Activated T-helper 1 cell treated with anti-CD3 and anti-CD28 coated beads, Interleukin-12 subunit alpha, Interleukin-12 subunit beta, Interleukin-2, Interleukin-4 antibody, amounts not matched to agents 30 ng/mL and 10 ng/mL and 1 ng/mL, durations not matched to agents 14 hours and 24 hours and 36 hours (primary cell): ENCODE measurements around the gene ARVCF. TPM values are rescaled to one million over a fixed set of nuclear protein-coding genes. Genes with fewer than 3 reads are reported as not detected.
A peak's percentile ranks its signal among the peaks of the same experiment; 100 is the strongest.
"Not testable (repeated sequence)": the region's sequence is repeated elsewhere in the genome, so short reads cannot be mapped to it uniquely, and the experiment has no call there.

Experiments
- DNase-seq: peaks from one replicate; pipeline ENCODE4 v3.0.0; 2021; ENCODE audit warnings: low spot score
- H3K27ac Mint-ChIP-seq: one replicate; pipeline ENCODE4 v1.8.0; 2021; ENCODE audit warnings: mild to moderate bottlenecking, mixed read lengths
- H3K27me3 Mint-ChIP-seq: one replicate; pipeline ENCODE4 v1.8.0; 2022; ENCODE audit warnings: mild to moderate bottlenecking, moderate library complexity, mixed read lengths; ENCODE audit not compliant: insufficient read depth
- H3K36me3 Mint-ChIP-seq: one replicate; pipeline ENCODE4 v1.8.0; 2021; ENCODE audit warnings: low read depth, mixed read lengths
- H3K4me1 Mint-ChIP-seq: one replicate; pipeline ENCODE4 v1.8.0; 2021; ENCODE audit warnings: low read depth, mixed read lengths
- H3K4me3 Mint-ChIP-seq: one replicate; pipeline ENCODE4 v1.8.0; 2021; ENCODE audit warnings: mild to moderate bottlenecking, moderate library complexity, mixed read lengths
- H3K9me3 Mint-ChIP-seq: one replicate; pipeline ENCODE4 v1.8.0; 2021; ENCODE audit warnings: mixed read lengths
- intact Hi-C: fragments of 100-400 bp; cut with micrococcal nuclease; formaldehyde crosslinking; loops from one replicate; pipeline ENCODE4 v1.15.1; 2024
- total RNA-seq: library from RNA; stranded (reverse); gene quantifications from 2 replicates; pipeline ENCODE4 v1.2.3, GENCODE V29; 2022

The ARVCF gene
- total RNA-seq, 1 donor from 2014 or later: 2.4 TPM

GRCh38 chr22:19943082-19944026 lies 73.3 kb downstream of the ARVCF start:
- H3K27ac Mint-ChIP-seq: peak overlapping the region; percentile 93
- peak overlapping the region; percentile 98 for H3K4me3 Mint-ChIP-seq
- intact Hi-C loops: loop anchor here (5.0 kb wide), 1 partner anchor 51 kb away; no protein-coding TSS in a partner anchor
- H3K4me1 Mint-ChIP-seq: peaks cover 36% of the 10 kb centered on the region
- no peak for DNase-seq
- peaks cover 1% of the 10 kb centered on the region for H3K27me3 Mint-ChIP-seq
- peaks cover 7% of the 10 kb centered on the region for H3K36me3 Mint-ChIP-seq
- H3K9me3 Mint-ChIP-seq: no peaks in the 10 kb centered on the region

- H3K4me3 Mint-ChIP-seq: peak overlapping the region; percentile 98
- peaks cover 12% of the 10 kb centered on the region for H3K36me3 Mint-ChIP-seq
- DNase-seq: no peak
- peak overlapping the region; percentile 93 for H3K27ac Mint-ChIP-seq
- no peaks in the 10 kb centered on the region for H3K9me3 Mint-ChIP-seq
- intact Hi-C loops: loop anchor here (5.0 kb wide), 1 partner anchor 50 kb away; no protein-coding TSS in a partner anchor
- H3K27me3 Mint-ChIP-seq: peaks cover 1% of the 10 kb centered on the region
- peaks cover 32% of the 10 kb centered on the region for H3K4me1 Mint-ChIP-seq
These were observed 74.2 kb downstream of the ARVCF start for GRCh38 chr22:19942157-19943081.

- H3K27me3 Mint-ChIP-seq: peaks cover 1% of the 10 kb centered on the region
- intact Hi-C loops: loop anchor here (1.0 to 5.0 kb wide), 2 partner anchors 49 to 87 kb away; partner anchors contain the start of genes GNB1L and RTL10
- H3K4me1 Mint-ChIP-seq: peaks cover 27% of the 10 kb centered on the region
- H3K36me3 Mint-ChIP-seq: peaks cover 15% of the 10 kb centered on the region
- peaks cover 8% of the 10 kb centered on the region for H3K9me3 Mint-ChIP-seq
- peak within 1 kb of the TSS; percentile 98 for H3K4me3 Mint-ChIP-seq
- peak; percentile 67 for DNase-seq
- H3K27ac Mint-ChIP-seq: peak within 1 kb of the TSS; percentile 93
These were observed 75.1 kb downstream of the ARVCF start, which contains the start of the genes COMT and TXNRD2 for GRCh38 chr22:19941365-19942082. Gene COMT, plus strand, starts transcription at chr22:19941772. Its CDS starts 20,755 bp downstream, at chr22:19962527. Gene TXNRD2, minus strand, starts transcription at chr22:19941818. Its CDS starts 15 bp downstream, at chr22:19941803.

- Mint-ChIP-seq H3K4me3 (peak overlapping the region; percentile 98), H3K4me1 (peaks cover 27% of the 10 kb centered on the region), H3K27me3 (peaks cover 1% of the 10 kb centered on the region), H3K9me3 (peaks cover 15% of the 10 kb centered on the region), H3K27ac (peak overlapping the region; percentile 87), H3K36me3 (peaks cover 21% of the 10 kb centered on the region)
- DNase-seq: no peak
- intact Hi-C loops: loop anchor here (1.0 to 5.0 kb wide), 2 partner anchors 48 to 86 kb away; partner anchors contain the start of genes GNB1L and RTL10
These were observed 75.9 kb downstream of the ARVCF start for GRCh38 chr22:19940536-19941364.

- Mint-ChIP-seq H3K4me1 (peaks cover 17% of the 10 kb centered on the region), H3K27ac (no peak overlapping the region), H3K4me3 (no peak overlapping the region), H3K9me3 (peaks cover 21% of the 10 kb centered on the region), H3K36me3 (peaks cover 24% of the 10 kb centered on the region), H3K27me3 (peaks cover 1% of the 10 kb centered on the region)
- intact Hi-C loops: no loop called here
- no peak for DNase-seq
These were observed 78.8 kb downstream of the ARVCF start for GRCh38 chr22:19937616-19938473.

GRCh38 chr22:19936513-19936912 lies 80.1 kb downstream of the ARVCF start:
- Mint-ChIP-seq H3K27me3 (peaks cover 1% of the 10 kb centered on the region), H3K4me3 (no peak overlapping the region), H3K4me1 (peaks cover 10% of the 10 kb centered on the region), H3K9me3 (peaks cover 21% of the 10 kb centered on the region), H3K27ac (no peak overlapping the region), H3K36me3 (peaks cover 22% of the 10 kb centered on the region)
- intact Hi-C loops: no loop called here
- no peak for DNase-seq

GRCh38 chr22:19935123-19935718 lies 81.4 kb downstream of the ARVCF start:
- H3K4me3 Mint-ChIP-seq, H3K4me1 Mint-ChIP-seq, DNase-seq, H3K27ac Mint-ChIP-seq, intact Hi-C loops, H3K27me3 Mint-ChIP-seq: not testable (repeated sequence)
- Mint-ChIP-seq H3K9me3 (peaks cover 21% of the 10 kb centered on the region), H3K36me3 (peaks cover 22% of the 10 kb centered on the region)

- Mint-ChIP-seq H3K4me3 (no peak overlapping the region), H3K27me3 (no peaks in the 10 kb centered on the region), H3K4me1 (no peaks in the 10 kb centered on the region), H3K36me3 (peaks cover 22% of the 10 kb centered on the region), H3K9me3 (peaks cover 21% of the 10 kb centered on the region), H3K27ac (no peak overlapping the region)
- DNase-seq: no peak
- intact Hi-C loops: no loop called here
These were observed 83.0 kb downstream of the ARVCF start for GRCh38 chr22:19933341-19934241.

GRCh38 chr22:19932367-19933206 lies 84.0 kb downstream of the ARVCF start:
- peaks cover 21% of the 10 kb centered on the region for H3K9me3 Mint-ChIP-seq
- H3K36me3 Mint-ChIP-seq: peaks cover 18% of the 10 kb centered on the region
- no peaks in the 10 kb centered on the region for H3K27me3 Mint-ChIP-seq
- H3K4me3 Mint-ChIP-seq: no peak overlapping the region
- intact Hi-C loops: no loop called here
- no peak overlapping the region for H3K27ac Mint-ChIP-seq
- H3K4me1 Mint-ChIP-seq: no peaks in the 10 kb centered on the region
- no peak for DNase-seq
